GM23248 (cell line): ENCODE results near the gene ST3GAL3.

Experiments used
- EZH2 ChIP-seq: fragments of 200-600 bp; sonication (generic); IDR thresholded peaks from 2 replicates; pipeline ENCODE4 v1.6.1; 2018; ENCODE audit warnings: antibody characterized with exemption, mild to moderate bottlenecking; ENCODE audit not compliant: insufficient read depth, poor library complexity, severe bottlenecking
- EZH2phosphoT487 ChIP-seq: fragments of 200-600 bp; sonication (generic); IDR thresholded peaks from 2 replicates; pipeline ENCODE4 v1.6.1; 2018; ENCODE audit warnings: antibody characterized with exemption, moderate library complexity, mild to moderate bottlenecking, low read depth; ENCODE audit not compliant: insufficient read depth

DNA sequence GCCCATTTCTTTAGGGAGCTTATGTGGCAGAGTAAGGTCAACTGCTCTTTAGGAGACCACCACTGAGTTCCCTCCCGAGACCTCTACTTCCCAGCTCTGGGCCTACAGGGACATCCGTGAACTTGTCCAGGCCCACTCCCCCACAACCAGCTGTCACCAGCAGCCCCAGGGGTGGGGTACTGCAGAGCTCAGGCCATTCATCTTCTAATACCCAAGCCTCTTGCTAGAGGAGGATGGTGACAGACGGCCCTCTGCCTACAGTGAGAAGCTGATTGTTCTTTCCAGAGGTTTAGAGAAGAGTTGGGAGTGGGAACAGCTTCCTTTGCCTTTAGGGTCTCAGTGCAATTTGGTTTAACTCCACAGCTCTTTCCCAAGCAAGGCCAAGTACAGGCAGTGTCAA is 193.1 kb downstream of the ST3GAL3 start:
- TF ChIP-seq EZH2phosphoT487, result no peak
- no peak for TF ChIP-seq EZH2
